HG03280 (cell line): ENCODE data around the gene HOXD9.

ENCODE experiments used
- ATAC-seq: cut with Tn5 transposase; IDR thresholded peaks from one replicate; pipeline ENCODE4 v1.9.1; 2021; ENCODE audit warnings: mild to moderate bottlenecking, moderate library complexity; ENCODE audit not compliant: unreplicated experiment

The HOXD9 gene

GRCh38 chr2:176164611-176165369 is 42.3 kb downstream of the HOXD9 start:
- no peak for ATAC-seq

- ATAC-seq = no peak
Measured at GRCh38 chr2:176165370-176166050, 43.0 kb downstream of the HOXD9 start.

GRCh38 chr2:176166272-176166671 is 43.8 kb downstream of the HOXD9 start:
- no peak for ATAC-seq

- no peak for ATAC-seq
Measured at GRCh38 chr2:176167398-176167797, 44.9 kb downstream of the HOXD9 start.

GRCh38 chr2:176169181-176169580 is 46.7 kb downstream of the HOXD9 start:
- no peak for ATAC-seq

- ATAC-seq = no peak
Measured at GRCh38 chr2:176169711-176170110, 47.2 kb downstream of the HOXD9 start.

GRCh38 chr2:176170602-176171305 is 48.2 kb downstream of the HOXD9 start:
- no peak for ATAC-seq

- ATAC-seq = no peak
Measured at GRCh38 chr2:176171351-176172006, 49.0 kb downstream of the HOXD9 start.

- no peak for ATAC-seq
Measured at GRCh38 chr2:176172007-176172894, 49.7 kb downstream of the HOXD9 start.

GRCh38 chr2:176172895-176173566 is 50.5 kb downstream of the HOXD9 start:
- no peak for ATAC-seq

- ATAC-seq = no peak
Measured at GRCh38 chr2:176173567-176174381, 51.3 kb downstream of the HOXD9 start.

GRCh38 chr2:176174382-176174823 is 51.9 kb downstream of the HOXD9 start:
- no peak for ATAC-seq
